D721Med (cell line): ENCODE data around the gene TIMM29.

Source experiments
- DNase-seq: peaks from one replicate; pipeline ENCODE4 v3.0.0; 2011; ENCODE audit warnings: low spot score; ENCODE audit not compliant: insufficient read length
- FAIRE-seq: peaks from 2 replicates; lab custom pipeline; 2011; peaks lifted over from hg19 to GRCh38; lab: Jason Lieb, UNC
- CTCF ChIP-seq: IDR thresholded peaks from 2 replicates; pipeline ENCODE4 v1.5.1; 2012; ENCODE audit warnings: mild to moderate bottlenecking, control low read depth; ENCODE audit not compliant: insufficient read depth; ENCODE audit errors: missing control alignments

TIMM29 gene

DNA sequence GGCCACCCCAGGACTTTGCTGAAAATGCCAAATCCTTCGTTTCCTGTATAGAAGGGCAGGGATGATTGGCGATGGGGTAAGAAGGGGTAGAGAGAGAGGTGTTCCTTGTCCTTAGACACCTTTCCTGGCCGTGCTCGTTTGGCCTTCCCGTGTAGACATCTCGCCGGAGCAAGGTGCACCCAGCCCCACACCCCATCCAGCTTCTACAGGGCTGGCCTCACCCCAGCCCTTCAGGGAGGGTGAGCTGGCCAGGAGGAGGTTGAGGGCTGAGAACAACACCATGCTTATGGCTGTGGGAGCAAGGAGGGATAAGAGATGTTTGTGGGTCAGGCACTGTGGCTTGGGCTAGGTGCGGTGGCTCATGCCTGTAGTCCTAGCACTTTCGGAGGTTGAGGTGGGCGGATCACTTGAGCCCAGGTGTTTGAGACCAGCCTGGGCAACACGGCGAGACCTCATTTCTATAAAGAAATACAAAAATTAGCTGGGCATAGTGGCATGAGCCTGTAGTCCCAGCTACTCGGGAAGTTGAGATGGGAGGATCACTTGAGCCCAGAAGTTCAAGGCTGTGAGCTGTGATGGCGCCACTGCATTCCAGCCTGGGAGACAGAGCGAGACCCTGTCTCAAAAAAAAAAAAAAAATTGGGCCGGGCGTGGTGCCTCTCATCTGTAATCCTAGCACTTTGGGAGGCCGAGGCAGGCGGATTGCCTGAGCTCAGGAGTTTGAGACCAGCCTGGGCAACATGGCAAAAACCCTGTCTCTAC lies 47.7 kb downstream of the TIMM29 start:
- TF ChIP-seq CTCF = no peak
- FAIRE-seq = no peak
- DNase-seq = no peak

GRCh38 chr19:10977742-10978092 lies 49.1 kb downstream of the TIMM29 start:
- no peak for DNase-seq
- TF ChIP-seq CTCF = no peak
- no peak for FAIRE-seq
